GM19467 (cell line): ENCODE results near the gene NTRK1.

Experiments used
- ATAC-seq: cut with Tn5 transposase; IDR thresholded peaks from one replicate; pipeline ENCODE4 v1.9.1; 2021; ENCODE audit warnings: mild to moderate bottlenecking, moderate library complexity; ENCODE audit not compliant: unreplicated experiment

The NTRK1 gene

DNA sequence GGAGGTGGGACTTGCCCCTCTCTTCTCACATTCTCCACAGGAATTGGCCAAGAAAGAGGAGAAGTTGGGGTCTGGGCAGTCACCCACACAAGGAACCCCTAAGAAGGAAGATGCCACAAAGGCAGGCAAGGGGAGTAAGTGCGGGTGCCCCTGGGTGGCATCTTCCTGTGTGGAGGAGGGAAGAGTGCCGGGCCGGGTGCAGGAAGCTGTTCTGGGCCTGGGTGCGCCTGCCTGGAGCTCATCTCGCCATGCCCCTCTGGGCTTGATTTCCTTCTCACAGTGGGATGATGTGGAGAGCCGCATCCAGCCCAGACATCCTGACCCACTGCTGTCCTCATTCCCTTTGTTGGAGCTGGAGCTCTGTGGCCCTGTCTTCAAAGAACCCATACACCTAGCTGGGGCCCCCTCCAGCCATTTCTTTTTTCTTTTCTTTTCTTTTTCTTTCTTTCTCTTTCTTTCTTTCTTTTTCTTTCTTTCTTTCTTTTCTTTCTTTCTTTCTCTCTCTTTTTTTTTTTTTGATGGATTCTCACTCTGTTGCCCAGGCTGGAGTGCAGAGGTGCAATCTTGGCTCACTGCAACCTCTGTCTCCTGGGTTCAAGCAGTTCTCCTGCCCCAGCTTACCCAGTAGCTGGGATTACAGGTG lies 69.1 kb downstream of the NTRK1 start:
- ATAC-seq, result no peak

- ATAC-seq, result no peak
Measured at GRCh38 chr1:156930483-156930882, 69.8 kb downstream of the NTRK1 start.
